ENCODE measurements around the gene SPATA24.

GRCh38 chr5:139418793-139419192 is 14.9 kb upstream of the SPATA24 start:
- TF ChIP-seq CTCF (IDR thresholded peaks at IDR 0.05) (no peak), POLR2AphosphoS5 (IDR thresholded peaks at IDR 0.05) (no peak), POLR2A (IDR thresholded peaks at IDR 0.05) (no peak)

Data from stomach (tissue), 4 donors.